ENCODE data around the gene DZANK1.

DNA sequence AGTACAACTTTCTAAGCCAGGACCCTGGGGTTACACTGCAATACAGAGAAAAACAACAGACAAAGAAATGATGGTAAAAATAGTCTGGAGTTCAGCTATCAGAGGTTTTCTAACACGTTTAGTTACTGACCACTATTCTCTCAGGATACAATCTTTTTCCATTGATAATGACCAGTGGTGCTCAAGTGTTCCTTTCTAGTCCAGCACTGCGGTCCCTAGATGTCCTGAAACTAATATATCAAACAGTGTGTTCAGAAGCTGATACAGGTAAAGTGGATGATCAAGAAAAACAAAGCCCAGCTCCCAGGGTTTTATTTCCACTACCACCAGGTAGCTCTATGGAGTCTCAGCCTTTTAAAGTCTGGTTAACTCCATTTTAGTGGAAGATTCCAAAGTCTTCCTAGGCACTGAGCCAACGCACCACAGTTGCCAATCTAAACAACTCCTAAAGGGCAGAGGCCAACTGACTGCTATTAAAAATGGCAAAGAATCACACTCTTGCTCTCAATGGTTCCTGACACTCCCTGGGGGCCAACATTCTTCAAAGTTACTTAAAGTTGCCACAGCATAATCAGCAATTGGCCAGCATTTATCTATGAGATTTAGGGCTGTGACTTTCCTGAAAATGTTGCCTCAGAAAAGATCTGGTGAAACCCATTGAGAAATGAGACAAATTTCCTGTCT lies 38.2 kb downstream of the DZANK1 start:
- TF ChIP-seq EP300 (IDR thresholded peaks at IDR 0.05), result no peak
- TF ChIP-seq, protein P1, sequence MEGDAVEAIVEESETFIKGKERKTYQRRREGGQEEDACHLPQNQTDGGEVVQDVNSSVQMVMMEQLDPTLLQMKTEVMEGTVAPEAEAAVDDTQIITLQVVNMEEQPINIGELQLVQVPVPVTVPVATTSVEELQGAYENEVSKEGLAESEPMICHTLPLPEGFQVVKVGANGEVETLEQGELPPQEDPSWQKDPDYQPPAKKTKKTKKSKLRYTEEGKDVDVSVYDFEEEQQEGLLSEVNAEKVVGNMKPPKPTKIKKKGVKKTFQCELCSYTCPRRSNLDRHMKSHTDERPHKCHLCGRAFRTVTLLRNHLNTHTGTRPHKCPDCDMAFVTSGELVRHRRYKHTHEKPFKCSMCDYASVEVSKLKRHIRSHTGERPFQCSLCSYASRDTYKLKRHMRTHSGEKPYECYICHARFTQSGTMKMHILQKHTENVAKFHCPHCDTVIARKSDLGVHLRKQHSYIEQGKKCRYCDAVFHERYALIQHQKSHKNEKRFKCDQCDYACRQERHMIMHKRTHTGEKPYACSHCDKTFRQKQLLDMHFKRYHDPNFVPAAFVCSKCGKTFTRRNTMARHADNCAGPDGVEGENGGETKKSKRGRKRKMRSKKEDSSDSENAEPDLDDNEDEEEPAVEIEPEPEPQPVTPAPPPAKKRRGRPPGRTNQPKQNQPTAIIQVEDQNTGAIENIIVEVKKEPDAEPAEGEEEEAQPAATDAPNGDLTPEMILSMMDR (IDR thresholded peaks at IDR 0.05), result no peak

All from ovary (tissue), 3 donors.